ENCODE measurements around the gene PCDHGA1.
"Not testable (repeated sequence)": the region's sequence is repeated elsewhere in the genome, so short reads cannot be mapped to it uniquely, and the experiment has no call there.

PCDHGA1 gene

GRCh38 chr5:141382469-141383294, 52.4 kb downstream of the PCDHGA1 start, which contains the start of gene PCDHGA7:
TSS of gene PCDHGA7 (plus strand) at chr5:141382742. CDS start at chr5:141382900, 158 bp downstream.
- no peak for DNase-seq (ENCODE audit: low read depth in 2 of 2)

GRCh38 chr5:141383345-141383744, 53.0 kb downstream of the PCDHGA1 start:
- DNase-seq (ENCODE audit: low read depth in 2 of 2) = no peak

- DNase-seq (ENCODE audit: low read depth in 2 of 2) = no peak
Measured at GRCh38 chr5:141384471-141385267, 54.4 kb downstream of the PCDHGA1 start.

- DNase-seq (ENCODE audit: low read depth in 2 of 2) = not testable (repeated sequence)
Measured at GRCh38 chr5:141387557-141388311, 57.4 kb downstream of the PCDHGA1 start, which contains the start of gene PCDHGB4. TSS of gene PCDHGB4 (plus strand) at chr5:141387698. CDS start at chr5:141387885, 187 bp downstream.

- no peak for DNase-seq (ENCODE audit: low read depth in 2 of 2)
Measured at GRCh38 chr5:141388661-141389060, 58.3 kb downstream of the PCDHGA1 start.

- no peak for DNase-seq (ENCODE audit: low read depth in 2 of 2)
Measured at GRCh38 chr5:141389153-141390042, 59.1 kb downstream of the PCDHGA1 start.

GRCh38 chr5:141392429-141393198, 62.3 kb downstream of the PCDHGA1 start, which contains the start of gene PCDHGA8:
TSS of gene PCDHGA8 (plus strand) at chr5:141392633. CDS start at chr5:141392814, 181 bp downstream.
- no peak for DNase-seq (ENCODE audit: low read depth in 2 of 2)

GRCh38 chr5:141393267-141393666, 63.0 kb downstream of the PCDHGA1 start:
- DNase-seq (ENCODE audit: low read depth in 2 of 2) = no peak

GRCh38 chr5:141394401-141395187, 64.3 kb downstream of the PCDHGA1 start:
- not testable (repeated sequence) for DNase-seq (ENCODE audit: low read depth in 2 of 2)

- peak in 1 of 2 donors; percentile 34 for DNase-seq (ENCODE audit: low read depth in 2 of 2)
Measured at GRCh38 chr5:141397756-141398551, 67.6 kb downstream of the PCDHGA1 start, which contains the start of gene PCDHGB5. TSS of gene PCDHGB5 (plus strand) at chr5:141397947. CDS start at chr5:141398128, 181 bp downstream.

GRCh38 chr5:141398608-141399007, 68.3 kb downstream of the PCDHGA1 start:
- no peak for DNase-seq (ENCODE audit: low read depth in 2 of 2)

GRCh38 chr5:141399555-141400258, 69.4 kb downstream of the PCDHGA1 start:
- no peak for DNase-seq (ENCODE audit: low read depth in 2 of 2)

GRCh38 chr5:141402553-141403243, 72.4 kb downstream of the PCDHGA1 start, which contains the start of gene PCDHGA9:
TSS of gene PCDHGA9 (plus strand) at chr5:141402778. CDS start at chr5:141402953, 175 bp downstream.
- DNase-seq (ENCODE audit: low read depth in 2 of 2) = no peak

GRCh38 chr5:141403387-141403786, 73.1 kb downstream of the PCDHGA1 start:
- DNase-seq (ENCODE audit: low read depth in 2 of 2) = no peak

- DNase-seq (ENCODE audit: low read depth in 2 of 2) = not testable (repeated sequence)
Measured at GRCh38 chr5:141407790-141408505, 77.6 kb downstream of the PCDHGA1 start, which contains the start of gene PCDHGB6. TSS of gene PCDHGB6 (plus strand) at chr5:141408021. CDS start at chr5:141408203, 182 bp downstream.

All from activated CD4-positive, alpha-beta T cell treated with anti-CD3 and anti-CD28 coated beads for 24 hours (primary cell).